NT2/D1 (cell line): ENCODE measurements around the gene NENF.

Source experiments
- DNase-seq: peaks from one replicate; pipeline ENCODE4 v3.0.0-alpha.2; 2011; ENCODE audit warnings: low read depth, low spot score
- H3K27me3 ChIP-seq: 2 replicates; pipeline ENCODE4 v1.6.0; 2011; ENCODE audit warnings: mild to moderate bottlenecking; ENCODE audit not compliant: insufficient read length, insufficient read depth
- H3K36me3 ChIP-seq: 2 replicates; pipeline ENCODE4 v1.6.1; 2011; ENCODE audit warnings: mild to moderate bottlenecking, low read length, mixed read lengths; ENCODE audit not compliant: insufficient read depth, insufficient read length
- H3K4me1 ChIP-seq: 2 replicates; pipeline ENCODE4 v1.5.1; 2011; ENCODE audit not compliant: insufficient read depth, insufficient read length
- H3K4me3 ChIP-seq: 2 replicates; pipeline ENCODE4 v1.5.1; 2011; ENCODE audit warnings: low read depth; ENCODE audit not compliant: insufficient read length
- H3K9ac ChIP-seq: 2 replicates; pipeline ENCODE4 v1.6.0; 2011; ENCODE audit warnings: low read depth; ENCODE audit not compliant: insufficient read length
- H3K9me3 ChIP-seq: 2 replicates; pipeline ENCODE4 v1.5.1; 2011; ENCODE audit warnings: mild to moderate bottlenecking, low read length; ENCODE audit not compliant: insufficient read depth
- SUZ12 ChIP-seq: IDR thresholded peaks from 2 replicates; pipeline ENCODE4 v1.6.1; 2011; ENCODE audit not compliant: insufficient read length, insufficient read depth; ENCODE audit errors: extremely low read depth
- YY1 ChIP-seq: IDR thresholded peaks from 2 replicates; pipeline ENCODE4 v1.6.1; 2011; ENCODE audit not compliant: insufficient read length, insufficient read depth
- ZNF274 ChIP-seq: IDR thresholded peaks from 2 replicates; pipeline ENCODE4 v1.6.1; 2011; ENCODE audit warnings: mild to moderate bottlenecking, low read depth, low read length

Gene NENF

DNA sequence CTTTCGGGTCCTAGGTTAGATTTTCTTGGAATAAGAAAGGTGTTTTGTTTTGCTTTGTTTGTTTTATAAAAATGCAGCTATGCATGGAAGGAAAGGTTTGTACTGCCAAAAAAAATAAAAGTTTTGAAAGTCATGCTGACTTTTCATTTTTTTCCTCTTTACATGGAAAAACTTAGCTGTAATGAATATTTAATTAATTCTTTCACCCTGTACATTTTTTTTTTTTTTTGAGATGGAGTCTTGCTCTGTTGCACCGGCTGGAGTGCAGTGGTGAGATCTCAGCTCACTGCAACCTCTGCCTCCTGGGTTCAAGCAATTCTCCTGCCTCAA lies 48.7 kb downstream of the NENF start:
- H3K4me3 ChIP-seq = no peak overlapping the region
- H3K27me3 ChIP-seq = no peaks in the 10 kb centered on the region
- H3K9ac ChIP-seq = no peak overlapping the region
- no peaks in the 10 kb centered on the region for H3K36me3 ChIP-seq
- H3K9me3 ChIP-seq = no peaks in the 10 kb centered on the region
- TF ChIP-seq YY1 (no peak), SUZ12 (no peak), ZNF274 (no peak)
- peaks cover 9% of the 10 kb centered on the region for H3K4me1 ChIP-seq
- no peak for DNase-seq

DNA sequence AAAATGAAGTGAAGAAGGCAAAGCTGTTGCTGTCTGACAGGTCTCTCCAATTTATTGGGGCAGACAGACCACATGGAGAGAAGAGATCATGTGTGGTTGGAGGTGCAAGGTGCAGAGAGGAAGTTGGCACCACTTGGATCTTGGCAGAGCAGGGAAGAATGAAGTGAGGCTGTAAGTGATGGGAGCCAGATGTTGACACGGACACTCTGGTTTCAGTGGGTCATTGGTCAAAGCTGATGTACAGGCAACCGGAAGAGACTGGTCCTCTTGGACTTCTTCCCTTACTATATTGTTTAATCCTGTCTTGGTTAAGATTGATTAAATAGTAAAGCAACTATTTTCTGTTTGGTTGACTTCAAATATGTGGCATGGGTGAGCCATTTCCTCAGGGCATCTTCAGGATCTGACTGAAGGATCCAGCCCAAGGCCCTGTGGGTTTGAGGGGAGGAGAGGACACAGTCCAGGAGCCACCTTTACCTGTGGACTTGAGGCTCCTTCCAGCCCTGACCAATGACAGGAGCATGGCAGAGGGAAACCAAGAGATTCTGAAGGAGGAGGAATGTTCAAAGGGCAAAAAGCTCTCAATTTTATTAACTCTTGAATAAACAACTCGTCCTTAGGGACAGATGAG lies 49.4 kb downstream of the NENF start:
- H3K36me3 ChIP-seq = no peaks in the 10 kb centered on the region
- TF ChIP-seq SUZ12 = no peak
- no peak for TF ChIP-seq ZNF274
- TF ChIP-seq YY1 = no peak
- no peaks in the 10 kb centered on the region for H3K27me3 ChIP-seq
- peaks cover 12% of the 10 kb centered on the region for H3K4me1 ChIP-seq
- H3K9me3 ChIP-seq = no peaks in the 10 kb centered on the region
- no peak overlapping the region for H3K4me3 ChIP-seq
- H3K9ac ChIP-seq = no peak overlapping the region
- no peak for DNase-seq

DNA sequence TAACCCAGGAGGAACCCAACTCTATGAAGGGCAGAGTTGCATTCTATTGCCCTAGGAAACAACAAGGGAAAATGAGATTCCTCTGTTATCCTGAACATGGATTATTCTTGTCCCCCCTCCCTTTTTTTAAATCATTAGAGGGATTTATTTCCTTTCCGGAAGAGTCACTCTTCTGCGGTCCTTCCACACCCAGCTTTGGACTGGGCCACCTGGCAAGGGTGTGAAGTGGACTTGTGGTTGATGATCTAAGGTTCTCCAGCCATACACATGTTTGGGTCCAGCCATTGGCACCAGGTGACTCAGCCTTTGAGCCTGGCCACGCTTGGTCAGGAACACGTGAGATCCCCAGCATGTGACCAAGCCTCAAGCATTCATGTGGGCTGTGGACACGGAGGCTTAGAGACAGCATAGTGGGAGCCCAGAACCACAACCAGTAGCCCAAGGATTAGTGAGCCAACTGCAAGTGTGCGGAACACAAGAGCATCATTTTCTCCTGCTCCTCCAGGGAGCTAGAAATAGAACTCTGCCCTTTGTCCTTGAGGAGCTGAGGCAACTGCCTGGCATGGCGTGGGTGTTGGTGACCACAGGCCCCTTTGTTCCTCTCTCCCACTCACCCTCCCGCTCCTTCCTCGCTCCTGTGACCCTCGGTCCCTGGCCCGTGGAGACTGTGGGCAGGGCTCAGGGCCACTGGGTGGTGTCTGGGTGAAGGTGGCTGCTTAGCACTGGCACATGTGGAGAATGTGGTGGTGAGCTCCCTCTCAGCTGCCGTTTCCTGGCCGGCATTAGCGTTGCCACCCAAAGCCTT lies 50.1 kb downstream of the NENF start:
- Histone ChIP-seq H3K9ac (no peak overlapping the region), H3K4me1 (peaks cover 12% of the 10 kb centered on the region), H3K27me3 (no peaks in the 10 kb centered on the region), H3K9me3 (no peaks in the 10 kb centered on the region), H3K36me3 (no peaks in the 10 kb centered on the region), H3K4me3 (no peak overlapping the region)
- no peak for TF ChIP-seq ZNF274
- no peak for TF ChIP-seq YY1
- DNase-seq = no peak

DNA sequence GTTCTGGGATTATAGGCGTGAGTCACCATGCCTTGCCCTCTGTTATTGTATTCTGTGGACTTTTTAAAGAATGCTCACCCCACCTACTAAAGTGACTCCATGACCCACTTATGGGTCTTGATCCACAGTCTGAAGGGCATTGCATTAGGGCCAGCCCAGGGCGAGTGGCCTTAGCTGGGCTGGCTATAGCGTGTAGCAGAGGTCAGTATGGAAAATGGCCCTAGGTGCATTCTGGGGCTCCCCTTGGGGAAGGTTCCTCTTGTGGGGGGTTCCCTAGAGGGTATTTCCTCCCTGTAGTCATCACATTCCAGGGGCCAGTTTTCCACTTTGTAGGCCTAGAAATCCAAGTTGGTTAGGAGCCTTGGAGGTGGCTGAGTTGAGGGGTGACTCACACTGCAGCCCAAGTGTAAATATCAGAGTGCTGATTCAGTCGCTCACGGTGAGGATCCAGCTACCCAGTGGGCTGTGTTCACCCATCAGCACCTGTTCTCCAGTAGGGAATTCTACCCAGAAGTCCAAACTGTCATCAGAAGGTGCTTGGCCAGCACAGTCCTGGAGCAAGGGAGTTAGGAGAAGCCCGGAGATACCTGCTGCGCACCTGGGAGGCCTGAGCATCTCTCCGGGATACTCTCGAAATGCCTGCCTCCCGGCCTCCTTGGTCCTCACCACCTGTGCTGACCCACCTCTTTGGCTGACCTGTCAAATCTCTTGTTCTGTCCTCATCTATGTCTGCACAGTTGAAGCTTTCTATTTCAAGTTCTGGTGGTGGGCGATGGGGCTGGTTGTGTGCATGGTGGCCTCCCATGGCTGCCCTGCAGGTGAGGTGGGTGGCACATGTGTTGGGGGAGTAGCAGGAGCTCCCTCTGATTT lies 52.2 kb downstream of the NENF start:
- no peak for DNase-seq
- H3K4me1 ChIP-seq = peaks cover 12% of the 10 kb centered on the region
- no peak overlapping the region for H3K9ac ChIP-seq
- no peaks in the 10 kb centered on the region for H3K36me3 ChIP-seq
- no peaks in the 10 kb centered on the region for H3K27me3 ChIP-seq
- H3K4me3 ChIP-seq = no peak overlapping the region
- TF ChIP-seq SUZ12 (no peak), YY1 (no peak), ZNF274 (no peak)
- no peaks in the 10 kb centered on the region for H3K9me3 ChIP-seq

DNA sequence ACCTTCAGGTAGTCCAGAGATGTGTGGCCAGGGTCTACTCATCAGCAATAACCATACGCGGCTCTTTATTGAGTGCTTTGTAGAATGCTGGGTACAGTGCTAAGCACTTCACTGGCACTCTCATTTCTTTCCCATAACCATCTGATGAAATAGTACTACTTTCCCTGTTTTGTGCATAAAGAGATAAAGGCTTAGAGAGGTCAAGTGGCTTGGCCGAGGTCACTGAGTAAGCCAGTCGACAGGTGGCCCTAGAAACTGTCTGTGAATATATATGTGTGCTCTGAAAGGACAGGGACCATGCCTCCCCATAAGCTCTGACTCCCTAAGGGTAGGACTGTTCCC lies 52.8 kb downstream of the NENF start:
- Histone ChIP-seq H3K9ac (no peak overlapping the region), H3K36me3 (no peaks in the 10 kb centered on the region), H3K27me3 (no peaks in the 10 kb centered on the region), H3K4me3 (no peak overlapping the region), H3K9me3 (no peaks in the 10 kb centered on the region), H3K4me1 (peaks cover 12% of the 10 kb centered on the region)
- no peak for DNase-seq
- TF ChIP-seq SUZ12 = no peak

DNA sequence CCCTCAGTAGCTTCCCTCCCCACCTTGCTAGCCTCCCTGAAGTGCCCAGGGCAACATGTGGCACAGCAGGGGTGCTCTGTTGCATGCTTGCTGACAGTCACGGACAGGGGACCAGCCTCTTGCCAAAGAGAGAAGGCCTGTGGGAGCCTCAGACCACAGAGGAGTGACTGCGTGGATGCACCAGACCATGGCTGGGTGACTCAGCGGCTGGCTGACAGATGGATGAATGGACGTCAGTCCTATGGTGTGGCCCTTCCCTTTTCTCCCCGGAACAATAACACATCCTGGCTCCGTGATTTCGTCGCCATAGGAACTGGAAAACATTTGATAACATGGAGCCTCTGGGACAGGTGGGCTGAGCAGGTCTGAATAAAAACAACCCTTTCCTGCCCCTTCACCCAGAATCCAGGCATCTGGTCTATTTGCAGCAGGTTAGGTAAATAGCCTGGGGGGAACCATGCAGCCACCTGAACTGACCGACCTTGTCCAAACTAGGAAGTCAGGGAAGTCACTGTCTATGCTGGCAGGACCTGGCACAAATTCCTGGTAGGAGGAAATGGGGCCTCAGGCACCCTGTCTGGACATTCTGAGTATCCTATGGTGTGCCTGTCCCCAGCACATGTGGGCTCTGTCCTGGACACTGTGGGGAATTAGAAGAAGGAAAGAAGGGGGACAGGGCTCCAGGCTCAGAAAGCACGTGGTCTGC lies 53.3 kb downstream of the NENF start:
- no peak for DNase-seq
- TF ChIP-seq YY1 (no peak), SUZ12 (no peak), ZNF274 (no peak)
- H3K9me3 ChIP-seq = no peaks in the 10 kb centered on the region
- H3K36me3 ChIP-seq = no peaks in the 10 kb centered on the region
- no peaks in the 10 kb centered on the region for H3K27me3 ChIP-seq
- H3K9ac ChIP-seq = no peak overlapping the region
- H3K4me3 ChIP-seq = no peak overlapping the region
- H3K4me1 ChIP-seq = peaks cover 14% of the 10 kb centered on the region

DNA sequence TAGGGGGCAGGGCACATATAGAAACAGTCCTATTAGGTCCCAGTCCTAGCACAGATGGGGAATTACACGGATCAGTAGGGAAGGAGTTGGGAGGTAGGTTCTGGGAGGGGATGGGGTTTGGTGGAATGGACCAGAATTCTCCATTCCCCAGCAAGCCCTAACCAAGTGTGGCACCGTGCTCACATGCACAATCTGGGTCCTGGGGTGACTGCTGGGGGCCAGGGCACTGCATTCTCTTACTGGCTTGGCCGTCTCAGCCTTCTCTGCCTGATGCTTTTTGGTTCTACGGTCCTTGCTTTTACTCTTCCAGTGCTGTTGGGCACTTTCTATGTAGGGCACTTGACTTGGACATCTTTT lies 53.9 kb downstream of the NENF start:
- H3K4me3 ChIP-seq = no peak overlapping the region
- no peak overlapping the region for H3K9ac ChIP-seq
- peaks cover 14% of the 10 kb centered on the region for H3K4me1 ChIP-seq
- H3K27me3 ChIP-seq = no peaks in the 10 kb centered on the region
- H3K36me3 ChIP-seq = no peaks in the 10 kb centered on the region
- H3K9me3 ChIP-seq = no peaks in the 10 kb centered on the region
- TF ChIP-seq YY1 (no peak), SUZ12 (no peak), ZNF274 (no peak)
- no peak for DNase-seq
